K562 (cell line): Measurements from ENCODE around the gene DNAJC12. TPM values are rescaled to one million over a fixed set of nuclear protein-coding genes. Genes with fewer than 3 reads are reported as not detected.

ENCODE experiments used
- ATF4 ChIP-seq: fragments of 450-650 bp; formaldehyde crosslinking; IDR thresholded peaks from 2 replicates; pipeline ENCODE4 v1.4.0; 2022; ENCODE audit warnings: mild to moderate bottlenecking, moderate library complexity
- CBX5 ChIP-seq: IDR thresholded peaks from 2 replicates; pipeline ENCODE4 v1.6.1; 2014; ENCODE audit warnings: low read depth, borderline replicate concordance
- CCAR2 ChIP-seq: fragments of 200-400 bp; formaldehyde crosslinking; IDR thresholded peaks from 2 replicates; pipeline ENCODE4 v1.6.1; 2017; ENCODE audit warnings: mild to moderate bottlenecking, low read depth, low read length
- CREM ChIP-seq: IDR thresholded peaks from 2 replicates; pipeline ENCODE4 v1.6.1; 2014; ENCODE audit warnings: antibody characterized with exemption, low read depth
- CSDE1 ChIP-seq, 2 experiments: fragments of 450-650 bp; IDR thresholded peaks; 2 replicates each; pipeline ENCODE4 v1.6.1; 2016; ENCODE audit warnings: mild to moderate bottlenecking in 1 of 2
- E2F8 ChIP-seq: fragments of 450-650 bp; IDR thresholded peaks from 2 replicates; pipeline ENCODE4 v1.7.1; 2018; ENCODE audit warnings: mild to moderate bottlenecking, low read depth; ENCODE audit not compliant: partially characterized antibody
- HDGF ChIP-seq: fragments of 450-650 bp; IDR thresholded peaks from 2 replicates; pipeline ENCODE4 v1.6.1; 2016
- ID3 ChIP-seq, 2 experiments: fragments of 250-450 bp in 1 of 2; fragments of 450-650 bp in 1 of 2; sonication (Bioruptor Pico) in 1 of 2; IDR thresholded peaks; 2 replicates each; pipeline versions ENCODE4 v1.6.1 to v1.8.0; 2016 to 2021; ENCODE audit warnings: mild to moderate bottlenecking in 2 of 2, moderate library complexity in 2 of 2, missing compliant biosample characterization in 1 of 2, missing genetic modification characterization in 1 of 2
- KAT7 ChIP-seq: sonication (generic); formaldehyde crosslinking; IDR thresholded peaks from 2 replicates; pipeline ENCODE4 v1.8.0; 2022; ENCODE audit warnings: missing genetic modification reagents, mild to moderate bottlenecking, borderline replicate concordance
- LCOR ChIP-seq: sonication (generic); formaldehyde crosslinking; IDR thresholded peaks from 2 replicates; pipeline ENCODE4 v1.8.0; 2022; ENCODE audit warnings: mild to moderate bottlenecking, missing genetic modification reagents
- MAFK ChIP-seq: IDR thresholded peaks from 2 replicates; pipeline ENCODE4 v1.6.1; 2011; ENCODE audit warnings: low read length, improper control_type of control experiment
- PHF8 ChIP-seq: fragments of 200-600 bp; sonication (generic); IDR thresholded peaks from 2 replicates; pipeline ENCODE4 v1.6.1; 2012; ENCODE audit warnings: mixed run types, mild to moderate bottlenecking, inconsistent platforms, low read length, moderate library complexity, borderline replicate concordance
- PYGO2 ChIP-seq: fragments of 450-650 bp; IDR thresholded peaks from 2 replicates; pipeline ENCODE4 v1.6.1; 2016; ENCODE audit warnings: mild to moderate bottlenecking, missing genetic modification characterization, moderate library complexity, missing compliant biosample characterization
- SLC30A9 ChIP-seq: fragments of 250-450 bp; sonication (Bioruptor Pico); IDR thresholded peaks from 2 replicates; pipeline ENCODE4 v1.8.0; 2022; ENCODE audit warnings: mild to moderate bottlenecking, moderate library complexity
- SMC3 ChIP-seq: conservative IDR thresholded peaks from 2 replicates; pipeline ENCODE4 v1.6.1; 2011; ENCODE audit warnings: low read depth, low read length, improper control_type of control experiment; ENCODE audit not compliant: insufficient read depth
- SRSF7 ChIP-seq: fragments of 200-400 bp; formaldehyde crosslinking; optimal IDR thresholded peaks from 2 replicates; pipeline ENCODE3; 2017; ENCODE audit warnings: mild to moderate bottlenecking, low read depth, low read length
- TEAD1 ChIP-seq, 2 experiments: fragments of 450-650 bp in 1 of 2; sonication (generic) in 1 of 2; formaldehyde crosslinking; IDR thresholded peaks; 2 replicates each; pipeline versions ENCODE4 v1.4.0 to v1.8.0; 2020 to 2022; ENCODE audit warnings: mild to moderate bottlenecking in 2 of 2, missing genetic modification reagents in 1 of 2
- ZBTB1 ChIP-seq: sonication (generic); formaldehyde crosslinking; IDR thresholded peaks from 2 replicates; pipeline ENCODE4 v1.8.1; 2023; ENCODE audit warnings: missing genetic modification reagents, low read depth, mild to moderate bottlenecking, borderline replicate concordance
- ZNF146 ChIP-seq: IDR thresholded peaks from one replicate; pipeline ENCODE4 v1.6.1; 2018; ENCODE audit warnings: missing compliant biosample characterization; ENCODE audit not compliant: unreplicated experiment
- ZNF655 ChIP-seq: fragments of 250-450 bp; sonication (Bioruptor Pico); IDR thresholded peaks from 2 replicates; pipeline ENCODE4 v1.5.0; 2021
- ZNF696 ChIP-seq: fragments of 250-450 bp; sonication (Bioruptor Pico); conservative IDR thresholded peaks from 2 replicates; pipeline ENCODE4 v1.4.0; 2020; ENCODE audit warnings: mild to moderate bottlenecking, moderate library complexity
- polyA plus RNA-seq, 8 experiments: library from polyadenylated mRNA; depleted of rRNA in 4 of 8; stranded (reverse) in 5 of 8; unstranded in 3 of 8; fragments of >200 nt; fragmentation: Nextera tagmentation in 2 of 8; fragmentation: Illumina TruSeq in 1 of 8; extraction: Ambion mirVana in 2 of 8; extraction: Trizol in 1 of 8; gene quantifications; 2 replicates each; pipeline versions ENCODE4 v1.2.1 to v1.2.3, GENCODE V29; 2011 to 2014; ENCODE audit warnings: inconsistent platforms in 1 of 8, missing spikeins in 1 of 8
- total RNA-seq, 7 experiments: library from RNA; depleted of rRNA in 6 of 7; stranded (reverse); fragments of >200 nt in 6 of 7; fragmentation: Illumina TruSeq in 2 of 7; extraction: Trizol in 2 of 7; gene quantifications; 2 replicates each; pipeline versions ENCODE4 v1.2.1 to v1.2.3, GENCODE V29; 2011 to 2021; ENCODE audit warnings: low replicate concordance in 1 of 7
- TF ChIP-seq, protein P1 (sequence below): fragments of 450-650 bp; conservative IDR thresholded peaks from 2 replicates; pipeline ENCODE4 v1.6.1; 2016; ENCODE audit warnings: missing genetic modification characterization, low read depth, mild to moderate bottlenecking, control low read depth, missing compliant biosample characterization

Gene DNAJC12
- total and polyA plus RNA-seq, 9 of the 15 experiments (the other 6 are each of a cell fraction or from before 2014, with no cell fraction given): 7.4 to 95.9 (median 68.5) TPM

DNA sequence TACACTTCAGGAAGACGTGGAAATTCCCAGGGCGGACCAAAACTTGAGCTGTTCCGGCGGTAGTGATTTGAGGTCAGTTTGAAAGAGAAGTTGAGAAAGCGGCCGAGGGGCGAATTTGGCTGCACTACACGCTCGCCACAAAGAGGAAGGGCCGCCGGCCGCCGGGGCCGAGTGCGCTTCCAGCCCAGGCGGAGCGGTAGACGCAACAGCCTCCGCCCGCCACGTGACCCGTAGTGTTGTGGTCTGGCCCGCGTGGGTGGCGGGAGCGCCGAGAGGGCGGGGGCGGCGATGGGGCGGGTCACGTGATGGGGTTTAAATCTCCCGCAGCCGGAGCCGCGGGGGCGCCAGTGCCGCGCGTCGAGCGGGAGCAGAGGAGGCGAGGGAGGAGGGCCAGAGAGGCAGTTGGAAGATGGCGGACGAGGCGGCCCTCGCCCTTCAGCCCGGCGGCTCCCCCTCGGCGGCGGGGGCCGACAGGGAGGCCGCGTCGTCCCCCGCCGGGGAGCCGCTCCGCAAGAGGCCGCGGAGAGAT lies 46.4 kb upstream of the DNAJC12 start, which contains the start of gene SIRT1 (continued):
- TF ChIP-seq ATF4 (CRISPR knock-in tag) (no peak), SMC3 (no peak), SRSF7 (no peak), MAFK (no peak), ZNF655 (CRISPR knock-in tag) (no peak), LCOR (peak; percentile 97), HDGF (no peak), KAT7 (peak; percentile 92; the same call in 1 of the 2 replicates), ID3 (CRISPR knock-in tag; IDR thresholded peaks at IDR 0.05) (no peak), ID3 (tag; IDR thresholded peaks at IDR 0.05) (no peak), PHF8 (peak; percentile 95), CBX5 (0 out of 2 replicates have a peak, but pooled peaks have one; percentile 76), ZNF146 (no peak), CSDE1 (IDR thresholded peaks at IDR 0.05) (no peak), TEAD1 (CRISPR knock-in tag; IDR thresholded peaks at IDR 0.05) (peak in 1 of 2 experiments; percentile 9; a peak in 1 of 4 replicates), ZNF696 (CRISPR knock-in tag) (no peak), SLC30A9 (CRISPR knock-in tag) (no peak), CREM (peak; percentile 83), ZBTB1 (peak; percentile 96), CCAR2 (no peak), E2F8 (peak; percentile 82), PYGO2 (tag) (no peak)
- TF ChIP-seq, protein P1, sequence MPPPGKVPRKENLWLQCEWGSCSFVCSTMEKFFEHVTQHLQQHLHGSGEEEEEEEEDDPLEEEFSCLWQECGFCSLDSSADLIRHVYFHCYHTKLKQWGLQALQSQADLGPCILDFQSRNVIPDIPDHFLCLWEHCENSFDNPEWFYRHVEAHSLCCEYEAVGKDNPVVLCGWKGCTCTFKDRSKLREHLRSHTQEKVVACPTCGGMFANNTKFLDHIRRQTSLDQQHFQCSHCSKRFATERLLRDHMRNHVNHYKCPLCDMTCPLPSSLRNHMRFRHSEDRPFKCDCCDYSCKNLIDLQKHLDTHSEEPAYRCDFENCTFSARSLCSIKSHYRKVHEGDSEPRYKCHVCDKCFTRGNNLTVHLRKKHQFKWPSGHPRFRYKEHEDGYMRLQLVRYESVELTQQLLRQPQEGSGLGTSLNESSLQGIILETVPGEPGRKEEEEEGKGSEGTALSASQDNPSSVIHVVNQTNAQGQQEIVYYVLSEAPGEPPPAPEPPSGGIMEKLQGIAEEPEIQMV (tag): no peak
